Transverse colon (tissue), 4 donors: Measurements from ENCODE around the gene AKT1. TPM values are rescaled to one million over a fixed set of nuclear protein-coding genes. Genes with fewer than 3 reads are reported as not detected.

Experiments
- DNase-seq: peaks from one replicate; pipeline ENCODE4 v3.0.0-alpha.2; 2019
- H3K27ac ChIP-seq, 4 donors: fragments of 200-600 bp; sonication (generic); 2 replicates each; pipeline ENCODE4 v1.5.1; 2016 to 2018; ENCODE audit warnings: inconsistent platforms in 4 of 4
- H3K27me3 ChIP-seq: fragments of 200-600 bp; sonication (generic); 2 replicates; pipeline ENCODE4 v1.5.1; 2017; ENCODE audit warnings: inconsistent platforms
- H3K36me3 ChIP-seq, 4 donors: fragments of 200-600 bp; sonication (generic); 2 replicates each; pipeline ENCODE4 v1.5.1; 2017 to 2019; ENCODE audit warnings: inconsistent platforms in 4 of 4
- H3K4me1 ChIP-seq, 4 donors: fragments of 200-600 bp; sonication (generic); 2 replicates each; pipeline ENCODE4 v1.5.1; 2017 to 2020; ENCODE audit warnings: inconsistent platforms in 4 of 4
- H3K4me3 ChIP-seq, 4 donors: fragments of 200-600 bp; sonication (generic); 1 replicate in 1 of 4; 2 replicates in 3 of 4; pipeline versions ENCODE4 v1.5.1 to v1.6.1; 2017 to 2019; ENCODE audit warnings: inconsistent platforms in 4 of 4
- H3K9me3 ChIP-seq, 2 donors: fragments of 200-600 bp; sonication (generic); 2 replicates each; pipeline ENCODE4 v1.5.1; 2017 to 2019; ENCODE audit warnings: inconsistent platforms in 2 of 2
- EP300 ChIP-seq: sonication (generic); formaldehyde crosslinking; IDR thresholded peaks from one replicate; pipeline ENCODE4 v1.6.1; 2017; ENCODE audit warnings: antibody characterized with exemption, low read depth
- POLR2A ChIP-seq: fragments of 450-650 bp; IDR thresholded peaks from one replicate; pipeline ENCODE4 v1.6.1; 2016; ENCODE audit warnings: antibody characterized with exemption, mild to moderate bottlenecking, moderate library complexity
- POLR2AphosphoS5 ChIP-seq, 3 donors: sonication (generic); formaldehyde crosslinking; IDR thresholded peaks; one replicate each; pipeline ENCODE4 v1.6.1; 2016; ENCODE audit warnings: antibody characterized with exemption in 3 of 3
- WGBS, 2 donors: methylation state at CpG; one replicate each; pipeline ENCODE4 v1.1.5; 2018; ENCODE audit warnings: low coverage in 1 of 2; 5-methylcytosine and 5-hydroxymethylcytosine counted together
- in situ Hi-C, 4 donors: fragments of 200-750 bp; cut with MboI; loops; one replicate each; pipeline versions ENCODE4 v1.15.0 to v1.15.1; 2017; ENCODE audit warnings: low sequenced_read_pairs in 3 of 4, low pct_ligation_motif_present in 1 of 4, low pct_unique_long_range_greater_than_20kb in 1 of 4
- intact Hi-C: fragments of 100-400 bp; cut with DNase I; formaldehyde crosslinking; loops from one replicate; pipeline ENCODE4 v1.15.1; 2023; ENCODE audit warnings: low total_unique reads
- total RNA-seq, 4 donors: library from RNA; depleted of rRNA; stranded (reverse); fragments of >200 nt; gene quantifications; one replicate each; pipeline ENCODE4 v1.1.0, GENCODE V29; 2016
- TF ChIP-seq, protein P1 (sequence below), 5 experiments: fragments of 200-600 bp in 3 of 5; fragments of 450-650 bp in 2 of 5; sonication (generic) in 3 of 5; IDR thresholded peaks; 1 replicate in 2 of 5; 2 replicates in 3 of 5; pipeline ENCODE4 v1.5.1; 2016 to 2017; ENCODE audit warnings: antibody characterized with exemption in 5 of 5, inconsistent platforms in 3 of 5, mild to moderate bottlenecking in 2 of 5, moderate library complexity in 1 of 5

AKT1 gene
- total RNA-seq, 4 donors from 2014 or later = 85.4 to 310 (median 136) TPM

DNA sequence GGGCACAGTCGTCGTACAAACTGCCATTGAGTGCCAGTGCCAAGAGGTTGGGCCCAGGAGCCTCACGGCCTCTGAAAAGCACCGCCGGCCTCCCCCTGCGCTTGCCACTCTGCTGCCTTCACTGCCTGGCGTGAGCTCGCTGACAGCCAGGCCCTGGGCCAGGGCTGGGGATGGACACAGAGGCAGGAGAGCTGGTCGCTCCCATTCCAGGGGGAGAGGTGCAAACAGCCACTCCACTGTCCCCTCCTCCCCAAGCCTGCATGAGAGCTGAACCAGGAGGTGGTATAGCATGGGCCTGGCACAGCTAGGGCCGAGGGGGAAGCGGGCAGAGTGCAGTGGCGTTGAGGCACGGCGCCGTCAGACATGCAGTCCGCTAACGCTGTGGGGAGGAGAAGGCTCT is 66.9 kb downstream of the AKT1 start:
- in situ Hi-C loops = no loop called here
- TF ChIP-seq POLR2A (no peak), POLR2AphosphoS5 (IDR thresholded peaks at IDR 0.05) (no peak), EP300 (no peak)
- TF ChIP-seq, protein P1, sequence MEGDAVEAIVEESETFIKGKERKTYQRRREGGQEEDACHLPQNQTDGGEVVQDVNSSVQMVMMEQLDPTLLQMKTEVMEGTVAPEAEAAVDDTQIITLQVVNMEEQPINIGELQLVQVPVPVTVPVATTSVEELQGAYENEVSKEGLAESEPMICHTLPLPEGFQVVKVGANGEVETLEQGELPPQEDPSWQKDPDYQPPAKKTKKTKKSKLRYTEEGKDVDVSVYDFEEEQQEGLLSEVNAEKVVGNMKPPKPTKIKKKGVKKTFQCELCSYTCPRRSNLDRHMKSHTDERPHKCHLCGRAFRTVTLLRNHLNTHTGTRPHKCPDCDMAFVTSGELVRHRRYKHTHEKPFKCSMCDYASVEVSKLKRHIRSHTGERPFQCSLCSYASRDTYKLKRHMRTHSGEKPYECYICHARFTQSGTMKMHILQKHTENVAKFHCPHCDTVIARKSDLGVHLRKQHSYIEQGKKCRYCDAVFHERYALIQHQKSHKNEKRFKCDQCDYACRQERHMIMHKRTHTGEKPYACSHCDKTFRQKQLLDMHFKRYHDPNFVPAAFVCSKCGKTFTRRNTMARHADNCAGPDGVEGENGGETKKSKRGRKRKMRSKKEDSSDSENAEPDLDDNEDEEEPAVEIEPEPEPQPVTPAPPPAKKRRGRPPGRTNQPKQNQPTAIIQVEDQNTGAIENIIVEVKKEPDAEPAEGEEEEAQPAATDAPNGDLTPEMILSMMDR (IDR thresholded peaks at IDR 0.05) = no peak
- intact Hi-C loops = no loop called here
- Histone ChIP-seq H3K27me3 (no peaks in the 10 kb centered on the region), H3K36me3 (no peaks in the 10 kb centered on the region), H3K4me3 (no peak overlapping the region), H3K4me1 (peaks cover 13 to 35% (median 28%) of the 10 kb centered on the region in 4 donors), H3K9me3 (no peaks in the 10 kb centered on the region), H3K27ac (no peak overlapping the region)
- no peak for DNase-seq
- whole genome bisulfite sequencing, 2 donors = 89 to 96% methylated on average over 7 to 17 of the region's 17 CpGs

DNA sequence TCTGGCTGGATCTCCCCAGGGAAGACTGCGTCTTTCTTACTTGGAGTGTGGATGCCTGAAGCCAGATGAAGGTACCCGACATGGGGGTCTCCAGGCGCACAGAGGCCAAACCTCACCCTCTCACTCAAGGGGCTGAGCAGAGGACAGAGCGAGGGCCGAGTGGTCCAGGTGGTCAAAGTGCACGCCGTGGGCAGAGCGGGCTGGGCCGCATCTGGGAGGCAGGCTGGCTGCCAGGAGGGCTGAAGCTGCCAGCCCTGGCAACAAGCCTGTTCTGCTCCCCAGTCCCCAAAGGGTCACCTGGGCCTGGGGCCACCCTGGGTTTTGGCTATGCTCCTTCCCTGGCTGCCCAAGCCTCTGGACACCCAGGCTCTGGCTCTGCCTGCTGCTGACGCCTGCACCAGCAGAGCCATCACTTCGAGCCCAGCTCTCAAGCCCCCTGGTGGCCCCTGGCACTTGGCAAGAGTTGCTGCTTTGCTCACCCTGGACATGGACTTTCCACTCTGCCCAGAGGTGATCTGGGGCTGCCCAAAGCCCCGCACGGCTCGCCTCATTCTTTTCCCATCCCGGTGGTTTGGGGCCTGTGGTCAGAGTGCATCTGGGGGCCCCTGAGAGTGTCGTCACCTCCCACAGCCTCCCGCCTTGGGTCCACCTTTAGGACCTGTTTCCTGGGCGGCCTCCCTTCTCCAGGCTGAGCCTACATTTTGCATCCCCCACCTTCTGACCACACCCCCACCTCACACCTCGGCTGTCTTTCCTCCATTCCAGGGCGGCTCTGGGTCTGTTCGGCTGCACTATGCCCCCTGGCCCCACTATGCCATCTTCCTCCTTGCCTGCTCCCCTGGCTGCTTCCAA is 68.7 kb downstream of the AKT1 start:
- Histone ChIP-seq H3K4me1 (peaks cover 23 to 33% (median 28%) of the 10 kb centered on the region in 4 donors), H3K36me3 (no peaks in the 10 kb centered on the region), H3K4me3 (no peak overlapping the region), H3K27me3 (no peaks in the 10 kb centered on the region), H3K9me3 (no peaks in the 10 kb centered on the region), H3K27ac (no peak overlapping the region)
- DNase-seq = no peak
- in situ Hi-C loops = no loop called here
- intact Hi-C loops = no loop called here
- 54 to 66% methylated on average over 3 to 21 of the region's 21 CpGs for WGBS, 2 donors
- TF ChIP-seq, protein P1 (IDR thresholded peaks at IDR 0.05) = no peak
- TF ChIP-seq POLR2A = no peak

DNA sequence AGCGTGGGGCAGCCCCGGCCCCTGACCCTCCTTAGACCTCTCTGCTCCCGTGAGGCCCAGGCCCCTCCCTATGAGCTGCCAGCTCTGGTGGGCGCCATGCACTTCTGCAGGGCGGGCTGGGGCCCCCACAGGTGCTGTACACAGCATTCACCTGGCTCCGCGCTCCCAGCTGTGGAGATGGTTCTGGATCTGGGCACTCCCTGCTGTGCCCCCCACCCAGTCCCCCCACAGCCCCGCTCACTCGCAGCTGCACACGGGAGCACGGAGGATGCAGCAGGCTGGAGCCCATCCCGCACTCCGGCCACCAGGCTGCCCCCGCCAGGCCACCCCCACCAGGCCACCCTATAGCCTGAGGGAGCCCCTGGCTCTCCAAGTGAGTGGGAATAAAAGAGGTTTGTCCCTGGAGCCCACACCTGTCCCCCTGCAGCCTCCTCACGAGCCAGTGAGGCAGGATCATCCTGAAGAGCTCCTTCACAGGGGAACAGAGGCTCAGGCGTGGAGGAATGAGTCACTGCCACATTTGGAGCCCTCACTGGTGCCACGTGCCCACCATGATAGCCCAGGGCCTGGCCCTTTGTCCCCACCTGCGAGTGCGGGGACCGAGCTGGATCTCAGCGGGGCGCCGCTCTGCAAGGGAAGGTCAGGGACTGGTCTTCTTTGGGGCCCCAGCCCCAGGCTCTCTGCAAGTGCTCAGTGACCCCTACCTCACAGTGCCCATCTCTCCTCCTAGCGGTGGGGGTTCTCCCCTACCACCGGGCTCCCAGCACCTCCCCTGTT is 69.6 kb downstream of the AKT1 start:
- 78% methylated on average over 24 of the region's 25 CpGs; no CpG with 5 or more reads in 1 of the 2 donors for WGBS, 2 donors
- no peaks in the 10 kb centered on the region for H3K27me3 ChIP-seq
- no peak for TF ChIP-seq POLR2A
- TF ChIP-seq, protein P1 (IDR thresholded peaks at IDR 0.05) = no peak
- TF ChIP-seq POLR2AphosphoS5 (IDR thresholded peaks at IDR 0.05) = no peak
- no peak for TF ChIP-seq EP300
- intact Hi-C loops (no loop called here), in situ Hi-C loops (no loop called here)
- no peak overlapping the region for H3K27ac ChIP-seq
- DNase-seq = no peak
- peaks cover 23 to 32% (median 28%) of the 10 kb centered on the region in 4 donors for H3K4me1 ChIP-seq
- no peak overlapping the region for H3K4me3 ChIP-seq
- H3K36me3 ChIP-seq = no peaks in the 10 kb centered on the region
- H3K9me3 ChIP-seq = no peaks in the 10 kb centered on the region

DNA sequence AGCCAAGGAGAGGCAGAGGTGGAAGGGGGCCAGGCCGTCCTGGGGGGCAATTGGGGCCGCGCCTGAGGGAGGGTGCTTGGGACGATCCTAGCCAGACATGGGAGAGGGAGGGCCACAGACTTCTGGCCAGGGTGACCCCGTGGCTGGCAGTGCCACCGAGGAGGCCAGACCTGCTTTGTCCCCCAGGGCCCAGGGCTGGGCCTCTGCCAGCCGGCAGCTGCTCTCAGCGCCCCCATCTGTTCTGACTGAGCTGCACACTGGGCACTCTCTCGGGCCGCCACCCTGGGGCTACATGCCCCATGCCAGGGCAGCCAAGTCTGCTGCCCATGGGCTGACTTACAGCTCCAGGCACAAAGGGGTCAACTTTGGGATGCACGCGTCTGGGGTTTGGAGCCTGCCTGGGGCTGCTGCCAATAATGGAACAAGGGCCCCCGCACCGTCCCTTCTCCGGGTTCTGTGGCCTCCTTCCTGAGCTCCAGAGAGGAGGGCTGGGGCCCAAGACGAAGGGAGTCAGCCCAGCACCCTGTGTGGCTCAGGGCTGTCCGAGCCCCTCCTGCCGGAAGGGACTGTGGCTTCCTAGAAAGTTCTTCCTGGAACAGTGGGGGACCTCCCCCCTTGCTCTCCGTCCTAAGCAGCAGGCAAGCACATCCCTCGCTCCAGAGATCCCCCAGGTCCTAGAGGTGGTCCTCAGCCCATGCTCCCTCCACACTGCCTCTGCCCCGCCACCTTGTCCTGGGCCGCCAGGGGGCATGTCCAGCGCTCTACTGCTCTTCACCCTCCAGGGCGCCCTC is 70.4 kb downstream of the AKT1 start:
- intact Hi-C loops (no loop called here), in situ Hi-C loops (no loop called here)
- Histone ChIP-seq H3K36me3 (no peaks in the 10 kb centered on the region), H3K9me3 (no peaks in the 10 kb centered on the region), H3K4me1 (peaks cover 23 to 32% (median 28%) of the 10 kb centered on the region in 4 donors), H3K27ac (peak overlapping the region in 3 of 4 donors; percentile 2 to 82 (median 74)), H3K4me3 (peak overlapping the region in 3 of 4 donors; percentile 51 to 67 (median 64)), H3K27me3 (no peaks in the 10 kb centered on the region)
- 0 to 41% methylated on average over 1 to 18 of the region's 24 CpGs for WGBS, 2 donors
- peak; percentile 37 for DNase-seq
- no peak for TF ChIP-seq EP300
- TF ChIP-seq, protein P1 (IDR thresholded peaks at IDR 0.05) = peak in 1 of 5 experiments; percentile 8
